Calu3 (cell line): Measurements from ENCODE around the gene MYO18B. TPM values are rescaled to one million over a fixed set of nuclear protein-coding genes. Genes with fewer than 3 reads are reported as not detected.

Experiments used
- BruUV-seq: library from RNA; stranded (reverse); fragments of 400-500 nt; replicated peaks from 2 replicates; lab custom pipeline; 2021; lab: Mats Ljungman, UMichigan
- CTCF ChIA-PET: fragments of 300-600 bp; sonication (Branson Sonifier 250); formaldehyde crosslinking; loops from one replicate; lab custom pipeline; 2022; ENCODE audit warnings: antibody characterized with exemption; lab: Charles Lee
- DNase-seq: peaks from one replicate; pipeline ENCODE4 v3.0.0; 2022
- H3K27ac Mint-ChIP-seq: one replicate; pipeline ENCODE4 v1.8.0; 2022; ENCODE audit warnings: mixed read lengths; ENCODE audit not compliant: unreplicated experiment
- H3K27me3 Mint-ChIP-seq: one replicate; pipeline ENCODE4 v1.8.0; 2022; ENCODE audit warnings: mixed read lengths; ENCODE audit not compliant: unreplicated experiment
- H3K36me3 Mint-ChIP-seq: one replicate; pipeline ENCODE4 v1.8.0; 2022; ENCODE audit warnings: mild to moderate bottlenecking, moderate library complexity, mixed read lengths; ENCODE audit not compliant: insufficient read depth, unreplicated experiment
- H3K4me1 Mint-ChIP-seq: one replicate; pipeline ENCODE4 v1.8.0; 2022; ENCODE audit warnings: mild to moderate bottlenecking, low read depth, mixed read lengths; ENCODE audit not compliant: unreplicated experiment
- H3K4me3 Mint-ChIP-seq: one replicate; pipeline ENCODE4 v1.8.0; 2022; ENCODE audit warnings: mild to moderate bottlenecking, low read depth, moderate library complexity, mixed read lengths; ENCODE audit not compliant: unreplicated experiment
- H3K9me3 Mint-ChIP-seq: one replicate; pipeline ENCODE4 v1.8.0; 2022; ENCODE audit warnings: low read depth, mixed read lengths; ENCODE audit not compliant: unreplicated experiment
- CTCF ChIP-seq: fragments of 200-600 bp; IDR thresholded peaks from one replicate; pipeline ENCODE4 v1.8.0; 2022; ENCODE audit warnings: antibody characterized with exemption; ENCODE audit not compliant: unreplicated experiment
- intact Hi-C: fragments of 100-400 bp; cut with micrococcal nuclease; formaldehyde crosslinking; loops from one replicate; pipeline ENCODE4 v1.10.0; 2022; ENCODE audit not compliant: unreplicated experiment
- total RNA-seq: library from RNA; stranded (reverse); gene quantifications from 2 replicates; pipeline ENCODE4 v1.2.3, GENCODE V29; 2022

The MYO18B gene
- total RNA-seq, 1 experiment from 2014 or later, result 0.59 TPM

GRCh38 chr22:26064048-26064447 is 322.1 kb downstream of the MYO18B start:
- no peak for DNase-seq
- no peaks in the 10 kb centered on the region for H3K36me3 Mint-ChIP-seq
- peaks cover 84% of the 10 kb centered on the region for H3K27me3 Mint-ChIP-seq
- TF ChIP-seq CTCF, result no peak
- H3K27ac Mint-ChIP-seq, result no peak overlapping the region
- CTCF ChIA-PET, result no interaction called here
- no peaks in the 10 kb centered on the region for H3K4me1 Mint-ChIP-seq
- H3K4me3 Mint-ChIP-seq, result no peak overlapping the region
- intact Hi-C loops, result no loop called here
- BruUV-seq, result no TSS peak
- H3K9me3 Mint-ChIP-seq, result no peaks in the 10 kb centered on the region

GRCh38 chr22:26065847-26066246 is 323.9 kb downstream of the MYO18B start:
- H3K27ac Mint-ChIP-seq, result no peak overlapping the region
- BruUV-seq, result no TSS peak
- no peaks in the 10 kb centered on the region for H3K4me1 Mint-ChIP-seq
- H3K27me3 Mint-ChIP-seq, result peaks cover 92% of the 10 kb centered on the region
- intact Hi-C loops, result no loop called here
- no peaks in the 10 kb centered on the region for H3K36me3 Mint-ChIP-seq
- CTCF ChIA-PET, result no interaction called here
- DNase-seq, result no peak
- no peak for TF ChIP-seq CTCF
- no peaks in the 10 kb centered on the region for H3K9me3 Mint-ChIP-seq
- H3K4me3 Mint-ChIP-seq, result no peak overlapping the region

- no peaks in the 10 kb centered on the region for H3K9me3 Mint-ChIP-seq
- no peak overlapping the region for H3K4me3 Mint-ChIP-seq
- CTCF ChIA-PET, result no interaction called here
Observed at GRCh38 chr22:26066534-26066933, 324.5 kb downstream of the MYO18B start.

GRCh38 chr22:26068571-26068970 is 326.6 kb downstream of the MYO18B start:
- H3K27me3 Mint-ChIP-seq, result peaks cover 92% of the 10 kb centered on the region
- TF ChIP-seq CTCF, result no peak
- DNase-seq, result no peak
- no peak overlapping the region for H3K4me3 Mint-ChIP-seq
- intact Hi-C loops, result no loop called here
- BruUV-seq, result no TSS peak
- no peaks in the 10 kb centered on the region for H3K4me1 Mint-ChIP-seq
- CTCF ChIA-PET, result interaction anchor here (0.7 kb wide), 1 partner anchor 16 kb away, joined by 4 read pairs; no protein-coding TSS in a partner anchor
- no peaks in the 10 kb centered on the region for H3K9me3 Mint-ChIP-seq
- no peaks in the 10 kb centered on the region for H3K36me3 Mint-ChIP-seq
- no peak overlapping the region for H3K27ac Mint-ChIP-seq

More at GRCh38 chr22:26066534-26066933, 324.5 kb downstream of the MYO18B start:
- Mint-ChIP-seq H3K27ac (no peak overlapping the region), H3K36me3 (no peaks in the 10 kb centered on the region), H3K4me1 (no peaks in the 10 kb centered on the region), H3K27me3 (peaks cover 92% of the 10 kb centered on the region)
- BruUV-seq, result no TSS peak
- no peak for DNase-seq
- intact Hi-C loops, result no loop called here
- no peak for TF ChIP-seq CTCF
